WTC11 (cell line): ENCODE measurements around the gene L1CAM. TPM values are rescaled to one million over a fixed set of nuclear protein-coding genes. Genes with fewer than 3 reads are reported as not detected.

Experiments
- ATAC-seq: fragments of 200-7000 bp; cut with Tn5 transposase; 2 replicates; pipeline ENCODE4 v1.10.0; 2021; ENCODE audit warnings: mild to moderate bottlenecking, moderate library complexity
- CTCF ChIA-PET: fragments of 300-600 bp; sonication (Branson Sonifier 250); formaldehyde crosslinking; loops from one replicate; lab custom pipeline; 2021; ENCODE audit warnings: antibody characterized with exemption; lab: Charles Lee
- POLR2A ChIA-PET: fragments of 350-600 bp; sonication (Branson Sonifier 250); formaldehyde crosslinking; loops from one replicate; lab custom pipeline; 2021; ENCODE audit warnings: antibody characterized with exemption; lab: Charles Lee
- DNase-seq: peaks from one replicate; pipeline ENCODE4 v3.0.0; 2021; ENCODE audit warnings: low spot score
- H3K27ac Mint-ChIP-seq: 2 replicates; pipeline ENCODE4 v1.8.0; 2021; ENCODE audit warnings: mixed read lengths
- H3K27me3 Mint-ChIP-seq: 2 replicates; pipeline ENCODE4 v1.8.0; 2021; ENCODE audit warnings: low read depth, mild to moderate bottlenecking, moderate library complexity, mixed read lengths
- H3K36me3 Mint-ChIP-seq: 2 replicates; pipeline ENCODE4 v1.8.0; 2021; ENCODE audit warnings: mixed read lengths
- H3K4me1 Mint-ChIP-seq: 2 replicates; pipeline ENCODE4 v1.8.0; 2022; ENCODE audit warnings: mixed read lengths
- H3K4me3 Mint-ChIP-seq: 2 replicates; pipeline ENCODE4 v1.8.0; 2021; ENCODE audit warnings: mild to moderate bottlenecking, moderate library complexity, mixed read lengths
- H3K9me3 Mint-ChIP-seq: 2 replicates; pipeline ENCODE4 v1.8.0; 2021; ENCODE audit warnings: mixed read lengths
- ARID4B ChIP-seq: sonication (generic); formaldehyde crosslinking; IDR thresholded peaks from 2 replicates; pipeline ENCODE4 v1.8.0; 2023; ENCODE audit warnings: missing genetic modification reagents, mild to moderate bottlenecking, borderline replicate concordance
- ATF1 ChIP-seq: sonication (generic); formaldehyde crosslinking; IDR thresholded peaks from 2 replicates; pipeline ENCODE4 v1.8.1; 2023; ENCODE audit warnings: mild to moderate bottlenecking, moderate library complexity, missing genetic modification reagents
- ATF3 ChIP-seq: sonication (generic); formaldehyde crosslinking; conservative IDR thresholded peaks from 2 replicates; pipeline ENCODE4 v1.8.1; 2022; ENCODE audit warnings: mild to moderate bottlenecking, missing genetic modification reagents
- ESRRA ChIP-seq: sonication (generic); formaldehyde crosslinking; IDR thresholded peaks from 2 replicates; pipeline ENCODE4 v1.8.1; 2022; ENCODE audit warnings: mild to moderate bottlenecking, missing genetic modification reagents, borderline replicate concordance
- FOXP1 ChIP-seq: sonication (generic); formaldehyde crosslinking; IDR thresholded peaks from 2 replicates; pipeline ENCODE4 v1.8.0; 2022; ENCODE audit warnings: missing genetic modification reagents, mild to moderate bottlenecking, moderate library complexity, borderline replicate concordance
- MYBL2 ChIP-seq: sonication (generic); formaldehyde crosslinking; IDR thresholded peaks from 2 replicates; pipeline ENCODE4 v1.8.1; 2023; ENCODE audit warnings: mild to moderate bottlenecking, moderate library complexity, missing genetic modification reagents
- NFE2L1 ChIP-seq: sonication (generic); formaldehyde crosslinking; IDR thresholded peaks from 2 replicates; pipeline ENCODE4 v1.8.1; 2023; ENCODE audit warnings: missing genetic modification reagents
- OVOL2 ChIP-seq: fragments of 250-450 bp; sonication (Bioruptor Pico); IDR thresholded peaks from 2 replicates; pipeline ENCODE4 v1.9.0; 2021; ENCODE audit warnings: mild to moderate bottlenecking, borderline replicate concordance
- PRDM15 ChIP-seq: sonication (generic); formaldehyde crosslinking; IDR thresholded peaks from 2 replicates; pipeline ENCODE4 v1.8.0; 2022; ENCODE audit warnings: missing genetic modification reagents
- TCF7 ChIP-seq: sonication (generic); formaldehyde crosslinking; IDR thresholded peaks from 2 replicates; pipeline ENCODE4 v1.8.0; 2022; ENCODE audit warnings: mild to moderate bottlenecking, low read depth, missing genetic modification reagents, moderate library complexity
- TEAD1 ChIP-seq: sonication (generic); formaldehyde crosslinking; IDR thresholded peaks from 2 replicates; pipeline ENCODE4 v1.8.0; 2022; ENCODE audit warnings: mild to moderate bottlenecking, missing genetic modification reagents
- ZNF219 ChIP-seq: sonication (generic); formaldehyde crosslinking; IDR thresholded peaks from 2 replicates; pipeline ENCODE4 v1.8.0; 2023; ENCODE audit warnings: missing genetic modification reagents, mild to moderate bottlenecking, borderline replicate concordance
- ZNF263 ChIP-seq: sonication (generic); formaldehyde crosslinking; IDR thresholded peaks from 2 replicates; pipeline ENCODE4 v1.8.1; 2022; ENCODE audit warnings: low read depth, mild to moderate bottlenecking, moderate library complexity, missing genetic modification reagents
- ZNF281 ChIP-seq: sonication (generic); formaldehyde crosslinking; IDR thresholded peaks from 2 replicates; pipeline ENCODE4 v1.8.0; 2023; ENCODE audit warnings: mild to moderate bottlenecking, missing genetic modification reagents
- ZNF396 ChIP-seq: fragments of 250-450 bp; sonication (Bioruptor Pico); IDR thresholded peaks from 2 replicates; pipeline ENCODE4 v1.8.0; 2021; ENCODE audit warnings: mild to moderate bottlenecking, moderate library complexity, borderline replicate concordance
- ZNF416 ChIP-seq: fragments of 250-450 bp; sonication (Bioruptor Pico); IDR thresholded peaks from 2 replicates; pipeline ENCODE4 v1.9.0; 2021; ENCODE audit warnings: mild to moderate bottlenecking, inconsistent platforms
- ZNF423 ChIP-seq: fragments of 250-450 bp; sonication (Bioruptor Pico); IDR thresholded peaks from 2 replicates; pipeline ENCODE4 v2.1.2; 2022; ENCODE audit warnings: mild to moderate bottlenecking, moderate library complexity
- total RNA-seq: library from RNA; stranded (reverse); gene quantifications from 3 replicates; pipeline ENCODE4 v1.2.3, GENCODE V29; 2021

L1CAM gene
- total RNA-seq, 1 experiment from 2014 or later = 40.2 TPM

- Mint-ChIP-seq H3K4me3 (peak overlapping the region; percentile 49), H3K27me3 (peaks cover 12% of the 10 kb centered on the region), H3K9me3 (no peaks in the 10 kb centered on the region), H3K27ac (peak overlapping the region; percentile 97), H3K36me3 (no peaks in the 10 kb centered on the region), H3K4me1 (peaks cover 58% of the 10 kb centered on the region)
- ATAC-seq (peak; percentile 54), DNase-seq (peak; percentile 36)
- ChIA-PET POLR2A (interaction anchor here (0.6 kb wide), 1 partner anchor 27 kb away, joined by 6 read pairs; no protein-coding TSS in a partner anchor), CTCF (interaction anchor here (1.7 kb wide), 1 partner anchor 102 kb away, joined by 4 read pairs; no protein-coding TSS in a partner anchor)
- TF ChIP-seq ATF3 (CRISPR knock-in tag) = no peak
- TF ChIP-seq NFE2L1 = 0 out of 2 replicates have a peak, but pooled peaks have one; percentile 22
- TF ChIP-seq TEAD1 = peak; percentile 26; the same call in 1 of the 2 replicates
- TF ChIP-seq MYBL2 = no peak
Observed at GRCh38 chrX:153845195-153845594, 40.8 kb downstream of the L1CAM start.

GRCh38 chrX:153844509-153845082, 41.4 kb downstream of the L1CAM start:
- Mint-ChIP-seq H3K4me1 (peaks cover 57% of the 10 kb centered on the region), H3K4me3 (peak overlapping the region; percentile 49), H3K27me3 (peaks cover 9% of the 10 kb centered on the region), H3K9me3 (no peaks in the 10 kb centered on the region), H3K36me3 (no peaks in the 10 kb centered on the region)
- ATAC-seq = peak; percentile 47
- ChIA-PET CTCF (no interaction called here), POLR2A (no interaction called here)
- TF ChIP-seq ZNF281 (CRISPR knock-in tag) (no peak), ZNF263 (no peak), TCF7 (CRISPR knock-in tag) (no peak), ZNF423 (peak; percentile 5; the same call in 1 of the 2 replicates), ARID4B (CRISPR knock-in tag) (no peak), ZNF219 (CRISPR knock-in tag) (no peak)
- TF ChIP-seq, all 79 proteins: peak for 1
- DNase-seq = peak; percentile 44
- peak overlapping the region; percentile 97 for H3K27ac Mint-ChIP-seq

- H3K4me3 Mint-ChIP-seq = no peak overlapping the region
- H3K27me3 Mint-ChIP-seq = peaks cover 3% of the 10 kb centered on the region; the same call in 1 of the 2 replicates
- no peaks in the 10 kb centered on the region for H3K9me3 Mint-ChIP-seq
- no peak overlapping the region for H3K27ac Mint-ChIP-seq
- H3K36me3 Mint-ChIP-seq = no peaks in the 10 kb centered on the region
- no peak for DNase-seq
- no peak for TF ChIP-seq ZNF416 (CRISPR knock-in tag)
- ChIA-PET POLR2A (no interaction called here), CTCF (no interaction called here)
- peaks cover 27% of the 10 kb centered on the region for H3K4me1 Mint-ChIP-seq
- no peak for ATAC-seq
Observed at GRCh38 chrX:153836921-153837320, 49.1 kb downstream of the L1CAM start.

- DNase-seq (no peak), ATAC-seq (no peak)
- Mint-ChIP-seq H3K27ac (no peak overlapping the region), H3K36me3 (no peaks in the 10 kb centered on the region; the same call in 1 of the 2 replicates), H3K4me3 (no peak overlapping the region), H3K9me3 (no peaks in the 10 kb centered on the region), H3K4me1 (peaks cover 16% of the 10 kb centered on the region), H3K27me3 (peaks cover 3% of the 10 kb centered on the region; the same call in 1 of the 2 replicates)
- ChIA-PET POLR2A (no interaction called here), CTCF (no interaction called here)
- TF ChIP-seq OVOL2 = no peak
- no peak for TF ChIP-seq PRDM15 (CRISPR knock-in tag)
- no peak for TF ChIP-seq ESRRA (CRISPR knock-in tag)
- TF ChIP-seq FOXP1 (CRISPR knock-in tag) = no peak
- TF ChIP-seq ATF1 = no peak
- TF ChIP-seq TEAD1 = no peak
- no peak for TF ChIP-seq ZNF396 (CRISPR knock-in tag)
Observed at GRCh38 chrX:153832728-153833127, 53.2 kb downstream of the L1CAM start.
